ENCODE measurements around the gene BLOC1S3.

The BLOC1S3 gene

DNA sequence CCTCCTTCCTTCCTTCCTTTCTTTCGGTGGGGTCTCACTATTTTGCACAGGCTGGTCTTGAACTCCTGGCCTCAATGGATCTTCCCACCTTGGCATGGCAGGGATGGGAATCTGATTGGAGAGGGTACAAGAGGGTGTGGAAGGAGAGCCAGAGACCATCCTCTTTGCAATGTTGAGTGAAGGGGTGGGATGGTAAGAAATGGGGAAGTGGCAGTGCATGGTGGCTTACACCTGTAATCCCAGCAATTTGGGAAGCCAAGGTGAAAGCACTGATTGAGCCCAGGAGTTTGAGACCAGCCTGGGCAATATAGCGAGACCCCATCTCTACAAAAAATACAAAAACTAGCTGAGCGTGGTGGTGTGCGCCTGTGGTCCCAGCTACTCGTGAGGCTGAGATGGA lies 5.5 kb downstream of the BLOC1S3 start:
- peak overlapping the region in 1 of 2 experiments; percentile 38 for H3K4me3 ChIP-seq (ENCODE audit: low read depth in 1 of 2, low read length in 1 of 2)
- TF ChIP-seq, protein P1, sequence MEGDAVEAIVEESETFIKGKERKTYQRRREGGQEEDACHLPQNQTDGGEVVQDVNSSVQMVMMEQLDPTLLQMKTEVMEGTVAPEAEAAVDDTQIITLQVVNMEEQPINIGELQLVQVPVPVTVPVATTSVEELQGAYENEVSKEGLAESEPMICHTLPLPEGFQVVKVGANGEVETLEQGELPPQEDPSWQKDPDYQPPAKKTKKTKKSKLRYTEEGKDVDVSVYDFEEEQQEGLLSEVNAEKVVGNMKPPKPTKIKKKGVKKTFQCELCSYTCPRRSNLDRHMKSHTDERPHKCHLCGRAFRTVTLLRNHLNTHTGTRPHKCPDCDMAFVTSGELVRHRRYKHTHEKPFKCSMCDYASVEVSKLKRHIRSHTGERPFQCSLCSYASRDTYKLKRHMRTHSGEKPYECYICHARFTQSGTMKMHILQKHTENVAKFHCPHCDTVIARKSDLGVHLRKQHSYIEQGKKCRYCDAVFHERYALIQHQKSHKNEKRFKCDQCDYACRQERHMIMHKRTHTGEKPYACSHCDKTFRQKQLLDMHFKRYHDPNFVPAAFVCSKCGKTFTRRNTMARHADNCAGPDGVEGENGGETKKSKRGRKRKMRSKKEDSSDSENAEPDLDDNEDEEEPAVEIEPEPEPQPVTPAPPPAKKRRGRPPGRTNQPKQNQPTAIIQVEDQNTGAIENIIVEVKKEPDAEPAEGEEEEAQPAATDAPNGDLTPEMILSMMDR (IDR thresholded peaks at IDR 0.05) = no peak
- H3K27me3 ChIP-seq = no peaks in the 10 kb centered on the region
- peaks cover 59% of the 10 kb centered on the region in 2 experiments for H3K4me1 ChIP-seq (ENCODE audit: control insufficient read depth in 1 of 2, insufficient read depth in 1 of 2, low read depth in 1 of 2, low read length in 1 of 2)
- H3K36me3 ChIP-seq = no peaks in the 10 kb centered on the region
- no peaks in the 10 kb centered on the region for H3K9me3 ChIP-seq
- H3K27ac ChIP-seq = peak overlapping the region; percentile 84

DNA sequence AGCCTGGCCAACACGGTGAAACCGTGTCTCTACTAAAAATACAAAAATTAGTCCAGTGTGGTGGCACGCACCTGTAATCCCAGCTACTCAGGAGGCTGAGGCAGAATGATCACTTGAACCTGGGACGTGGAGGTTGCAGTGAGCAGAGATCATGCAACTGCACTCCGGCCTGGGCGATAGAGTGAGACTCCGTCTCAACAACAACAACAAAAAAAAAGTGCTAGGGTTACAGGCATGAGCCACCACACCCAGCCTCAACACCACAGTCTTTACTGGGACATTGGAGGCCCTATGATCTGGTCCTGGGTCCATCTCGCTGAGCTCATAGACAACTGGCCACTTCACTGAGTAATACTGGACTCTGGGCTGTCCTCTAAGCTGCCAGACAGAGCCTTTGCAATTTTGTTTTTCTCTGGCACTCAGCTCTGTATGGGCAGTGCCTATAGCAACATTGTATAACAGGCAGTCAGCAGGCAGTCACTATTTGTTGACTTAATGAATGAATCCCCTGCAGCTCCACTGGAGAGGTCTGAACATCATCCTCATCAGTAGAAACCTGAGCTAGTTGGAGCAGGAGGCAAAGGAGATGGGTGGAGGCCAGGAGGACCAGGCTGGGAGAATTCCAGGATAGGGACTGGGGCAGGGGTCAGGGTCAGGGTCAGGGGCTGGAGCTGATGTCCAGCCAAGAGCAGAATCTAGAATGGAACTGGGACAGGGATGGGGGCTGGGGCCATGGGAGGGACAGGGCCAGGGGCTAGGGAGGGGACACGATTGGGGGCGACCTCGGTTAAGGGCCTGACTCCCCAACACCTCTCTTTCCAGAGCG lies 8.1 kb downstream of the BLOC1S3 start:
- Histone ChIP-seq H3K27ac (no peak overlapping the region), H3K27me3 (no peaks in the 10 kb centered on the region), H3K4me3 (ENCODE audit: low read depth in 1 of 2, low read length in 1 of 2) (no peak overlapping the region), H3K36me3 (no peaks in the 10 kb centered on the region), H3K4me1 (ENCODE audit: control insufficient read depth in 1 of 2, insufficient read depth in 1 of 2, low read depth in 1 of 2, low read length in 1 of 2) (peaks cover 34 to 35% of the 10 kb centered on the region in 2 experiments), H3K9me3 (no peaks in the 10 kb centered on the region)
- TF ChIP-seq, protein P1 (IDR thresholded peaks at IDR 0.05) = no peak

DNA sequence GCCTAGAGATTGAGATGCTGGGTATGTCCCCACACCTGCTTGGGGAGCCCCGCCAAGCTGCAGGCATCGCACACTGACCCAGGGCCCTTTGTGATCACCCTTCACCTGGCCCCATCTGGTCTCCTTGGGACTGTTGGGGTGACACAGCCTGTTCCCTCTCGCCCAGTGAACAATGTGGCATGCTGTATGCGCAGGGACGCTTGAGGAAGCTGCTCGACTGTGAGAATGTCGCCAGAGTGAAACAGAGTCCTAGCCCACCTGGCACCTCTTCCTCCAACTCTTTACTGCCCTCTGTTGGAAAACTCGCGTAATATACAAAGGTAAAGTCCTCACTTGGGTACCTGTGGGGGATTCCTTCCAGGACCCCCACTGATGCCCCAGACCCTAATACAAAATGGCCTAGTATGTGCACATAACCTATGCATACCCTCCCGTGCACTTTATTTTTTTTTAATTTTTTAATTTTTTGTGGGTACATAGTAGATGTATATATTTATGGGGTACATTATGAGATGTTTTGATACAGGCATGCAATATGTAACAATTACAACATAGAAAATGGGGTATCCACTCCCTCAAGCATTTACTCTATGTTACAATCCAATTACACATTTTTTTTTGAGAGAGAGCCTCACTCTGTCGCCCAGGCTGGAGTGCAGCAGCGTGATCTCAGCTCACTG lies 9.0 kb downstream of the BLOC1S3 start:
- H3K4me3 ChIP-seq (ENCODE audit: low read depth in 1 of 2, low read length in 1 of 2) = no peak overlapping the region
- H3K36me3 ChIP-seq = no peaks in the 10 kb centered on the region
- TF ChIP-seq, protein P1 (IDR thresholded peaks at IDR 0.05) = peak; percentile 63
- H3K27me3 ChIP-seq = no peaks in the 10 kb centered on the region
- H3K9me3 ChIP-seq = no peaks in the 10 kb centered on the region
- no peak overlapping the region for H3K27ac ChIP-seq
- peaks cover 31 to 34% of the 10 kb centered on the region in 2 experiments for H3K4me1 ChIP-seq (ENCODE audit: control insufficient read depth in 1 of 2, insufficient read depth in 1 of 2, low read depth in 1 of 2, low read length in 1 of 2)

DNA sequence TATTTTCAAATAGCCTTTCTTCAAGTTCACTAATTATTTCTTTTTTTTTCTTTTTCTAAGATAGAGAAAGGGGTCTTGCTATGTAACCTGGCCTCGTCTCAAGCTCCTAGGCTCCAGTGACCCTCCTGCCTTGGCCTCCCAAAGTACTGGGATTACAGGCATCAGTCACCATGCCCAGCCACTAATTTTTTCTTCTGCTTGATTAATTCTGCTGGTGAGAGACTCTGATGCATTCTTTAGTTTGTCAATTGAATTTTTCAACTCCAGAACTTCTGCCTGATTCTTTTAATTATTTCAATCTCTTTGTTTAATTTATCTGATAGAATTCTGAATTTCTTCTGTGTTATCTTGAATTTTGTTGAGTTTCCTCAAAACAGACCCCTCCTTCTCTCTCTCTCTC lies 11.4 kb downstream of the BLOC1S3 start:
- Histone ChIP-seq H3K27me3 (no peaks in the 10 kb centered on the region), H3K4me1 (ENCODE audit: control insufficient read depth in 1 of 2, insufficient read depth in 1 of 2, low read depth in 1 of 2, low read length in 1 of 2) (peaks cover 10% of the 10 kb centered on the region in 2 experiments), H3K36me3 (no peaks in the 10 kb centered on the region), H3K27ac (no peak overlapping the region), H3K4me3 (ENCODE audit: low read depth in 1 of 2, low read length in 1 of 2) (no peak overlapping the region), H3K9me3 (no peaks in the 10 kb centered on the region)
- TF ChIP-seq, protein P1 (IDR thresholded peaks at IDR 0.05) = no peak

- Histone ChIP-seq H3K9me3 (no peaks in the 10 kb centered on the region), H3K27ac (no peak overlapping the region), H3K4me1 (ENCODE audit: control insufficient read depth in 1 of 2, insufficient read depth in 1 of 2, low read depth in 1 of 2, low read length in 1 of 2) (peaks cover 3% of the 10 kb centered on the region in 2 experiments), H3K4me3 (ENCODE audit: low read depth in 1 of 2, low read length in 1 of 2) (no peak overlapping the region), H3K27me3 (no peaks in the 10 kb centered on the region), H3K36me3 (no peaks in the 10 kb centered on the region)
- TF ChIP-seq, protein P1 (IDR thresholded peaks at IDR 0.05) = no peak
Measured at GRCh38 chr19:45191375-45191774, 12.8 kb downstream of the BLOC1S3 start.
